ENCODE data around the gene VAT1L.

VAT1L gene

GRCh38 chr16:77856438-77857160 is 68.2 kb downstream of the VAT1L start:
- DNase-seq (ENCODE audit: insufficient read length, low spot score) (no peak), FAIRE-seq (no peak)
- TF ChIP-seq SPI1 (IDR thresholded peaks at IDR 0.05; ENCODE audit: low read depth, low read length) (no peak), POU2F2 (IDR thresholded peaks at IDR 0.05; ENCODE audit: low read depth, low read length) (no peak), TAF1 (IDR thresholded peaks at IDR 0.05; ENCODE audit: low read depth, low read length) (no peak), POLR2AphosphoS5 (IDR thresholded peaks at IDR 0.05; ENCODE audit: low read depth, low read length) (no peak), POLR2A (IDR thresholded peaks at IDR 0.05; ENCODE audit: low read depth, low read length) (no peak), PAX5 (IDR thresholded peaks at IDR 0.05; ENCODE audit: insufficient read depth, low read length, severe bottlenecking) (no peak)

GRCh38 chr16:77858060-77858459 is 69.7 kb downstream of the VAT1L start:
- no peak for TF ChIP-seq POLR2A (IDR thresholded peaks at IDR 0.05; ENCODE audit: low read depth, low read length)
- TF ChIP-seq POU2F2 (IDR thresholded peaks at IDR 0.05; ENCODE audit: low read depth, low read length), result no peak
- no peak for TF ChIP-seq TAF1 (IDR thresholded peaks at IDR 0.05; ENCODE audit: low read depth, low read length)
- DNase-seq (ENCODE audit: insufficient read length, low spot score) (no peak), FAIRE-seq (no peak)

GRCh38 chr16:77859493-77860232 is 71.3 kb downstream of the VAT1L start:
- no peak for DNase-seq (ENCODE audit: insufficient read length, low spot score)
- FAIRE-seq, result no peak
- no peak for TF ChIP-seq SPI1 (IDR thresholded peaks at IDR 0.05; ENCODE audit: low read depth, low read length)
- TF ChIP-seq POLR2A (IDR thresholded peaks at IDR 0.05; ENCODE audit: low read depth, low read length), result no peak
- no peak for TF ChIP-seq PAX5 (IDR thresholded peaks at IDR 0.05; ENCODE audit: insufficient read depth, low read length, severe bottlenecking)

- no peak for DNase-seq (ENCODE audit: insufficient read length, low spot score)
- no peak for TF ChIP-seq POLR2A (IDR thresholded peaks at IDR 0.05; ENCODE audit: low read depth, low read length)
- no peak for TF ChIP-seq SPI1 (IDR thresholded peaks at IDR 0.05; ENCODE audit: low read depth, low read length)
- no peak for TF ChIP-seq POU2F2 (IDR thresholded peaks at IDR 0.05; ENCODE audit: low read depth, low read length)
- no peak for TF ChIP-seq POLR2AphosphoS5 (IDR thresholded peaks at IDR 0.05; ENCODE audit: low read depth, low read length)
- no peak for TF ChIP-seq TAF1 (IDR thresholded peaks at IDR 0.05; ENCODE audit: low read depth, low read length)
- TF ChIP-seq PAX5 (IDR thresholded peaks at IDR 0.05; ENCODE audit: insufficient read depth, low read length, severe bottlenecking), result no peak
- no peak for FAIRE-seq
These were observed 72.6 kb downstream of the VAT1L start for GRCh38 chr16:77860953-77861352.

GRCh38 chr16:77863250-77863649 is 74.9 kb downstream of the VAT1L start:
- DNase-seq (ENCODE audit: insufficient read length, low spot score) (no peak), FAIRE-seq (no peak)
- TF ChIP-seq TAF1 (IDR thresholded peaks at IDR 0.05; ENCODE audit: low read depth, low read length) (no peak), SPI1 (IDR thresholded peaks at IDR 0.05; ENCODE audit: low read depth, low read length) (no peak), PAX5 (IDR thresholded peaks at IDR 0.05; ENCODE audit: insufficient read depth, low read length, severe bottlenecking) (no peak), POU2F2 (IDR thresholded peaks at IDR 0.05; ENCODE audit: low read depth, low read length) (no peak), POLR2A (IDR thresholded peaks at IDR 0.05; ENCODE audit: low read depth, low read length) (no peak), POLR2AphosphoS5 (IDR thresholded peaks at IDR 0.05; ENCODE audit: low read depth, low read length) (no peak)

- TF ChIP-seq SPI1 (IDR thresholded peaks at IDR 0.05; ENCODE audit: low read depth, low read length), result no peak
- TF ChIP-seq PAX5 (IDR thresholded peaks at IDR 0.05; ENCODE audit: insufficient read depth, low read length, severe bottlenecking), result no peak
- TF ChIP-seq POU2F2 (IDR thresholded peaks at IDR 0.05; ENCODE audit: low read depth, low read length), result no peak
- TF ChIP-seq POLR2AphosphoS5 (IDR thresholded peaks at IDR 0.05; ENCODE audit: low read depth, low read length), result no peak
- TF ChIP-seq TAF1 (IDR thresholded peaks at IDR 0.05; ENCODE audit: low read depth, low read length), result no peak
- no peak for TF ChIP-seq POLR2A (IDR thresholded peaks at IDR 0.05; ENCODE audit: low read depth, low read length)
- DNase-seq (ENCODE audit: insufficient read length, low spot score) (no peak), FAIRE-seq (no peak)
These were observed 78.4 kb downstream of the VAT1L start for GRCh38 chr16:77866752-77867151.

- FAIRE-seq (peak; percentile 38), DNase-seq (ENCODE audit: insufficient read length, low spot score) (no peak)
- TF ChIP-seq SPI1 (IDR thresholded peaks at IDR 0.05; ENCODE audit: low read depth, low read length) (no peak), POLR2AphosphoS5 (IDR thresholded peaks at IDR 0.05; ENCODE audit: low read depth, low read length) (no peak), POLR2A (IDR thresholded peaks at IDR 0.05; ENCODE audit: low read depth, low read length) (no peak), TAF1 (IDR thresholded peaks at IDR 0.05; ENCODE audit: low read depth, low read length) (no peak), PAX5 (IDR thresholded peaks at IDR 0.05; ENCODE audit: insufficient read depth, low read length, severe bottlenecking) (no peak), POU2F2 (IDR thresholded peaks at IDR 0.05; ENCODE audit: low read depth, low read length) (no peak)
These were observed 79.7 kb downstream of the VAT1L start for GRCh38 chr16:77868052-77868451.

- no peak for DNase-seq (ENCODE audit: insufficient read length, low spot score)
- FAIRE-seq, result peak; percentile 66
These were observed 80.1 kb downstream of the VAT1L start for GRCh38 chr16:77868478-77868877.

GRCh38 chr16:77869997-77870813 is 81.8 kb downstream of the VAT1L start:
- FAIRE-seq, result no peak
- DNase-seq (ENCODE audit: insufficient read length, low spot score), result no peak
- no peak for TF ChIP-seq POU2F2 (IDR thresholded peaks at IDR 0.05; ENCODE audit: low read depth, low read length)
- no peak for TF ChIP-seq PAX5 (IDR thresholded peaks at IDR 0.05; ENCODE audit: insufficient read depth, low read length, severe bottlenecking)
- TF ChIP-seq POLR2AphosphoS5 (IDR thresholded peaks at IDR 0.05; ENCODE audit: low read depth, low read length), result no peak
- no peak for TF ChIP-seq SPI1 (IDR thresholded peaks at IDR 0.05; ENCODE audit: low read depth, low read length)
- TF ChIP-seq TAF1 (IDR thresholded peaks at IDR 0.05; ENCODE audit: low read depth, low read length), result no peak
- no peak for TF ChIP-seq POLR2A (IDR thresholded peaks at IDR 0.05; ENCODE audit: low read depth, low read length)

More at GRCh38 chr16:77868478-77868877, 80.1 kb downstream of the VAT1L start:
- peak; percentile 50; the same call in 1 of the 2 replicates for TF ChIP-seq SPI1 (IDR thresholded peaks at IDR 0.05; ENCODE audit: low read depth, low read length)
- no peak for TF ChIP-seq POLR2A (IDR thresholded peaks at IDR 0.05; ENCODE audit: low read depth, low read length)

Data from GM12891 (cell line).